Iris pigment epithelial cell (primary cell): Measurements from ENCODE around the gene C6orf89.
A peak's percentile ranks its signal among the peaks of the same experiment; 100 is the strongest.

Experiments used
- DNase-seq: peaks from one replicate; pipeline ENCODE4 v3.0.0-alpha.2; 2011; ENCODE audit warnings: low read depth

The C6orf89 gene

GRCh38 chr6:36852481-36853147 lies 33.1 kb upstream of the C6orf89 start:
- peak; percentile 87 for DNase-seq

GRCh38 chr6:36853325-36853724 lies 32.4 kb upstream of the C6orf89 start:
- DNase-seq = peak; percentile 94

- no peak for DNase-seq
Measured at GRCh38 chr6:36855750-36856149, 30.0 kb upstream of the C6orf89 start.

GRCh38 chr6:36856277-36856676 lies 29.5 kb upstream of the C6orf89 start:
- DNase-seq = no peak

- no peak for DNase-seq
Measured at GRCh38 chr6:36857325-36857724, 28.4 kb upstream of the C6orf89 start.

- DNase-seq = peak; percentile 41
Measured at GRCh38 chr6:36858407-36858981, 27.3 kb upstream of the C6orf89 start.

- DNase-seq = no peak
Measured at GRCh38 chr6:36860126-36860525, 25.6 kb upstream of the C6orf89 start.

- DNase-seq = peak; percentile 17
Measured at GRCh38 chr6:36862164-36862847, 23.4 kb upstream of the C6orf89 start.

- no peak for DNase-seq
Measured at GRCh38 chr6:36862848-36863382, 22.8 kb upstream of the C6orf89 start.

GRCh38 chr6:36863670-36864540 lies 21.8 kb upstream of the C6orf89 start:
- no peak for DNase-seq

- no peak for DNase-seq
Measured at GRCh38 chr6:36865835-36866234, 19.9 kb upstream of the C6orf89 start.

GRCh38 chr6:36867471-36868224 lies 18.1 kb upstream of the C6orf89 start:
- DNase-seq = no peak

- no peak for DNase-seq
Measured at GRCh38 chr6:36871686-36872085, 14.1 kb upstream of the C6orf89 start.

GRCh38 chr6:36873115-36873514 lies 12.6 kb upstream of the C6orf89 start:
- no peak for DNase-seq

- DNase-seq = peak; percentile 59
Measured at GRCh38 chr6:36873612-36874442, 11.9 kb upstream of the C6orf89 start.

GRCh38 chr6:36874443-36875249 lies 11.1 kb upstream of the C6orf89 start, which contains the start of gene PPIL1:
Gene PPIL1, minus strand, starts transcription at chr6:36874803. Its CDS starts 31 bp downstream, at chr6:36874772.
- peak; percentile 88 for DNase-seq

GRCh38 chr6:36875250-36875633 lies 10.5 kb upstream of the C6orf89 start:
- no peak for DNase-seq

- no peak for DNase-seq
Measured at GRCh38 chr6:36884610-36885009, 1.1 kb upstream of the C6orf89 start.

- no peak for DNase-seq
Measured at GRCh38 chr6:36886950-36887618, 1.3 kb downstream of the C6orf89 start.
